Activated T-cell treated with anti-CD3 and anti-CD28 coated beads, Interleukin-2, amount 50 U/mL, for 4 hours (primary cell): ENCODE results near the gene SYNE4. TPM values are rescaled to one million over a fixed set of nuclear protein-coding genes. Genes with fewer than 3 reads are reported as not detected.

Experiments
- ATAC-seq, 2 donors: fragments of 200-7000 bp; cut with Tn5 transposase; one replicate each; pipeline ENCODE4 v1.10.0; 2021
- DNase-seq: peaks from one replicate; pipeline ENCODE4 v3.0.0-alpha.2; 2020
- H3K27me3 Mint-ChIP-seq: one replicate; pipeline ENCODE4 v1.8.0; 2021; ENCODE audit warnings: low read depth, mixed read lengths
- H3K36me3 Mint-ChIP-seq: one replicate; pipeline ENCODE4 v1.8.0; 2022; ENCODE audit warnings: mixed read lengths; ENCODE audit not compliant: insufficient read depth
- H3K4me1 Mint-ChIP-seq: one replicate; pipeline ENCODE4 v1.8.0; 2021; ENCODE audit warnings: low read depth, mixed read lengths
- H3K4me3 Mint-ChIP-seq: one replicate; pipeline ENCODE4 v1.8.0; 2021; ENCODE audit warnings: mild to moderate bottlenecking, moderate library complexity, mixed read lengths
- H3K9me3 Mint-ChIP-seq: one replicate; pipeline ENCODE4 v1.8.0; 2021; ENCODE audit warnings: mixed read lengths
- total RNA-seq, 3 donors: library from RNA; stranded (reverse); gene quantifications; one replicate each; pipeline ENCODE4 v1.2.1, GENCODE V29; 2021

SYNE4 gene
- total RNA-seq, 3 donors from 2014 or later: 0.92 to 1.4 (median 1.2) TPM

DNA sequence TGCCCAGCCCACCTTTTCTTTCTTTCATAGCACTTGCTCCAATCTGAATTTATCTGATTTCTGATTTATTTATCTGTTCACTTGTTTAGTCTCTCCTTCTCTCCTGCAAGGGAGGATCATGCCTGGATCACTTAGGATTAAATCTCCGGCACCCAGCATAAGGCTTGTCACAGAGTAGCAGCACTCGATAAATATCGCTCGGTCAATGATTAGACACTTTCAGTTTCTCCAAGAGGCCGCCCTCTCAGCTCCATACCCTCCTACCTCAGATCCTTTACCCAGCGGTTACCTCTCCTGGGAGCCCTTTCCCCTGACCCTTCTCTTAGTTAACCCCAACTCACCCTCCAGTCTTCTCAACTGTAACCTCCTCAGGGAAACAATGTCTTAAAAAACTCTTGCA is 22.7 kb upstream of the SYNE4 start:
- peaks cover 2% of the 10 kb centered on the region for H3K27me3 Mint-ChIP-seq
- ATAC-seq: no peak
- H3K4me1 Mint-ChIP-seq: peaks cover 16% of the 10 kb centered on the region
- no peak for DNase-seq
- H3K9me3 Mint-ChIP-seq: no peaks in the 10 kb centered on the region
- H3K4me3 Mint-ChIP-seq: no peak overlapping the region
- H3K36me3 Mint-ChIP-seq: peaks cover 14% of the 10 kb centered on the region

DNA sequence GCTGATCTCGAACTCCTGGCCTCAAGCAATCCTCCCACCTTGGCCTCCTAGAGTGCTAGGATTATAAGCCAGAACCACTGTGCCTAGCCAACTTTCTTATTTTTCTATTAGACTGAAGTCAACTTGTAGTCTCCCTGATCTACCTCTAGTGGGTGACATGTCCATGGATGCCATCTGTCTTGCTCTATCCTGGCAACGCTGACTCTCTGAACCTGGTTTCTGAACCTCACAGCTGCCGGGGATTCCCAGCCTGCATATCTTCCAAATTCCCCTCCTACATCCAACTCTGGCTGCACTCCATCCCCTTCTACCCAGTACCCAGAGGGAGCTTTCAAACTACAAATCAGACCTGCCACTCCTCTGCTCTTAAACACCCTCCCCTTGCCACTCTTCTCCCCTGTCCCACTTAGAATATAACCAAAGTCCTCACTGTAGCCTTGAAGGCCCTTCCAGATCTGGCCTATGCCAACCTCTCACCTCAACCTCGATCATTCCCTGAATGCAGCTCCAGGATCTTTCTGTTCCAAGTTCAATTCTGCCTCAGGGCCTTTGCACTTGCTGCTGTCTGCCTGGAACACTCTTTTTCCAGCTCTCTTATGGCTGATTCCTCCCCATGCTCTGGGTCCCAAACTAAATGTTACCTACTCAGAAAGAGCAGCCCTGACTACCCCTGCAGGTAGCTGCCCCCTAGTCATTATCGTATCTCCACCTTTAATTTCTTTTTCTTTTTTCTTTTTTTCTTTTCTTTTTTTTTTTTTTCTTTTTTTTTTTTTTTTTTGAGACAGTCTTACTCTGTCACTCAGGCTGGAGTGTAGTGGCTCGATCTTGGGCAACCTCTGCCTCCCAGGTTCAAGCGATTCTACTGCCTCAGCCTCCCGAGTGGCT is 21.9 kb upstream of the SYNE4 start:
- ATAC-seq (no peak), DNase-seq (no peak)
- H3K9me3 Mint-ChIP-seq: no peaks in the 10 kb centered on the region
- H3K36me3 Mint-ChIP-seq: peaks cover 13% of the 10 kb centered on the region
- H3K27me3 Mint-ChIP-seq: peaks cover 2% of the 10 kb centered on the region
- H3K4me3 Mint-ChIP-seq: no peak overlapping the region
- peaks cover 10% of the 10 kb centered on the region for H3K4me1 Mint-ChIP-seq

DNA sequence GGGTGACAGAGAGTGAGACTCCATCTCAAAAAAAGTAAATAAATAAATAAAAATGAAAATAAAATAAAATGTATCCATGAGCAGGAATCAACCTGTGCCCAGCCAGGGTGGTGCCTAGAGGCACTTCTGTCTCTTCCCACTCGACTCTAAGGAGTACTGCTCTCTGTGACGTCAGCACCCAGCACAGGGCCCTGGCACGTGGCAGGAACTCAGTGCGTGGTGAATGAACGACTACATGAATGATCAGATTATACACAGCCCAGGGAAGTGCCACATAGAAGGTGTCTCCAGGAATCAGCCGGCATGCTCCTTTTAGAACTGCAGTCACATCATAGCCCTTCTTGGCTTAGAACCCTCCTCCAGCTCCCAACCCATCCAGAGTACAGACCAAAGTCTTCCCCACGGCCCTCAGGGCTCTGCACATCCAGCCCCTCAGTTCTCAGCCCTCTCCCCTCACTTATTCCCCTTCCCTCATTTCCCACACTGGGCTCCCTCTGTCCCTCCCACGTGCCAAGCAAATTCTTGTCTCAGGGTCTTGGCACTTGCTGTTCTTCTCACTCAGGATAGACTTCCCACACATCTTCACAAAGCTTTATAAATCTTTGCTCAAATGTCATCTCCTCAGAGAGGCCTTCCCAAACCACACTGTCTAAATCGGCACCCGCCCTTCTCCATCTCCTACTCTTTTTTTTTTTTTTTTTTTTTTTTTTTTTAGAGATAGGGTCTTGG is 19.9 kb upstream of the SYNE4 start:
- peaks cover 2% of the 10 kb centered on the region for H3K4me1 Mint-ChIP-seq
- H3K27me3 Mint-ChIP-seq: peaks cover 2% of the 10 kb centered on the region
- no peak for ATAC-seq
- no peak for DNase-seq
- no peaks in the 10 kb centered on the region for H3K9me3 Mint-ChIP-seq
- H3K4me3 Mint-ChIP-seq: no peak overlapping the region
- H3K36me3 Mint-ChIP-seq: peaks cover 14% of the 10 kb centered on the region

DNA sequence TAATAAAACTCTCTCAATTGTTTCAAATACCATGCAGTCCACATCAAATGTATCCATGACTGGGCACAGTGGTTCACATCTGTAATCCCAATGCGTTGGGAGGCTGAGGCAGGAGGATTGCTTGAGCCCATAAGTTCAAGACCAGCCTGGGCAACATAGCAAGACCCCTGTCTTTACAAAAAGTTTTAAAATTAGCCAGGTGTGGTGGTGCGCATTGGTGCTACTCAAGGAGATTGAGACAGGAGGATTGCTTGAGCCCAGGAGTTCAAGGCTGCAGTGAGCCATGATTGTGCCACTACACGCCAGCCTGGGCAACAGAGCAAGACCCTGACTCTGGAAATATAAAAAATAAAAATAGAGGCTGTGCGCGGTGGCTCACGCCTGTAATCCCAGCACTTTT is 19.1 kb upstream of the SYNE4 start:
- Mint-ChIP-seq H3K4me3 (no peak overlapping the region), H3K4me1 (peaks cover 2% of the 10 kb centered on the region), H3K36me3 (peaks cover 19% of the 10 kb centered on the region), H3K27me3 (peaks cover 2% of the 10 kb centered on the region), H3K9me3 (no peaks in the 10 kb centered on the region)
- no peak for DNase-seq
- no peak for ATAC-seq

DNA sequence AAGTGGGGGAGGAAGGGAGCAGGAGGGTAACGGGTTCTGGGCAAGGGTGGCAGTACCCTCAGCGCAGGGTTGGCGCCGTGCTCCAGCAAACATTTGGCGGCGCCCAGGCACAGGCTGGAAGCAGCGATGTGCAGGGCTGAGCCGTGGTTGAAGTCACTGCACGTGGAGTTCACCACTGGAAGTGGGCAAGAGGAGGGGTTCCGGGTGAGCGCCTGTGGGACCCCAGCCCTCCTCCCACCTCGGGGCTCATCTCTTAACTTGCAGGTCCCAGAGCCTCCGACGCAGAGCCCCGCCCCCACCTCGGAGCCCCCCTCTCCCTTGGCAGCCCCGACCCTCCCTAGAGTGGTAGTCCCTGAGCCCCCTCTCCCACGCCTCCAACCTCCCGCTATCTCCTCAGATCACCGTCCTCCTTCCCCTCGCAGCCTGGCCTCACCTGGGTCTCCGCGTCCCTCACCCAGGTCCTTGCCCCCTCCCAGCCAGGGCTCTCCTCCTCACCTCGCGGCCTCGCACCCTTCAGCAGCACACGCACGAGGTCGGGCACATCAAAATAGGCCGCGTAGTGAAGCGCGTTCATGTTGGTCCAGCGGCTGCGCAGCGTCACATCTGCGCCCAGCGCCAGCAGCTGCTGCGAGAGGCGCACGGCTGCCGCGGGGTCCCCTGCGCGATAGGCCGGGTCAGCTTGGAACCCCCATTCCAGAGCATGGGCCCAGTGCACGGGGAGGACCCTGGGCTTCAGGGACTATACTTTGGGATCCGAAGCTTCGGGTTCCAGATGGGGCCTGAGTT is 17.7 kb upstream of the SYNE4 start:
- Mint-ChIP-seq H3K27me3 (no peaks in the 10 kb centered on the region), H3K4me3 (no peak overlapping the region), H3K9me3 (no peaks in the 10 kb centered on the region), H3K4me1 (no peaks in the 10 kb centered on the region), H3K36me3 (peaks cover 19% of the 10 kb centered on the region)
- DNase-seq (no peak), ATAC-seq (no peak)

DNA sequence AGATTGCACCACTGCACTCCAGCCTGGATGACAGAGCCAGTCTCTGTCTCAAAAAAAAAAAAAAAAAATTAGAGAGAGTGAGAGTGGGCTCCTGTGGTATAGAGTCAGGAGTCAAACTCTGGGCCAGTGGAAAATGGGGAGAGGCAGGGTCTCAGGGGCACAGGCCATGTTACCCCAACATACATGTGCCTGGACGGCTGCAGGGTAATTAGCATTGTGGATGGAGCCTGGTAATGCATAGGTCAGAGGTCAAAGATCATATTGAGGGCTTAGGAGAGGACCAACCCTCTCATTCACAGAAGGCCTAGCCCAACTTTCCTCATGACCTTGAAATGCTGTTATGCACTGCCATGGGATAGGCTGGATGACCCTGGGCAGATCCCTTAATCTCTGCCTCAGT is 16.9 kb upstream of the SYNE4 start:
- no peaks in the 10 kb centered on the region for H3K27me3 Mint-ChIP-seq
- no peak for ATAC-seq
- peaks cover 16% of the 10 kb centered on the region for H3K36me3 Mint-ChIP-seq

DNA sequence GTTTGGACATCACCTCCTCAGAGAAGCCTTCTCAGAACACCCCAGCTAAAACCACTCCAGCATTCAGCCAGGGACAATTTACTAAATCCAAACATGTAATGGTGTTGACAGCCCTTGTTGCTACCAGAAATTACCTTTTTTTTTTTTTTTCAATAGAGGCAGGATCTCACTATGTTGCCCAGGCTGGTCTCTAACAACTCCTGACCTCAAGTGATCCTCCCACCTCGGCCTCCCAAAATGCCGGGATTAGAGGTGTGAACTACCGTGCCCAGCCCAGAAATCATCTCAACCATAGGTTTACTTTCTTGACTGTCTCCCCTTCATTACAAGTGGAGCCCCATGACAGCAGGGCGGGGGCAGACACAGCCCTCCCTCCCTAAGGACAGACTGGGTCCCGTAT is 14.8 kb upstream of the SYNE4 start:
- no peak for DNase-seq
- no peaks in the 10 kb centered on the region for H3K9me3 Mint-ChIP-seq
- no peak for ATAC-seq
- H3K4me3 Mint-ChIP-seq: no peak overlapping the region
- H3K27me3 Mint-ChIP-seq: no peaks in the 10 kb centered on the region
- no peaks in the 10 kb centered on the region for H3K4me1 Mint-ChIP-seq
- peaks cover 12% of the 10 kb centered on the region for H3K36me3 Mint-ChIP-seq

More for the DNA sequence above, 16.9 kb upstream of the SYNE4 start:
- H3K4me3 Mint-ChIP-seq: no peak overlapping the region
- H3K4me1 Mint-ChIP-seq: no peaks in the 10 kb centered on the region
- no peak for DNase-seq
- no peaks in the 10 kb centered on the region for H3K9me3 Mint-ChIP-seq

DNA sequence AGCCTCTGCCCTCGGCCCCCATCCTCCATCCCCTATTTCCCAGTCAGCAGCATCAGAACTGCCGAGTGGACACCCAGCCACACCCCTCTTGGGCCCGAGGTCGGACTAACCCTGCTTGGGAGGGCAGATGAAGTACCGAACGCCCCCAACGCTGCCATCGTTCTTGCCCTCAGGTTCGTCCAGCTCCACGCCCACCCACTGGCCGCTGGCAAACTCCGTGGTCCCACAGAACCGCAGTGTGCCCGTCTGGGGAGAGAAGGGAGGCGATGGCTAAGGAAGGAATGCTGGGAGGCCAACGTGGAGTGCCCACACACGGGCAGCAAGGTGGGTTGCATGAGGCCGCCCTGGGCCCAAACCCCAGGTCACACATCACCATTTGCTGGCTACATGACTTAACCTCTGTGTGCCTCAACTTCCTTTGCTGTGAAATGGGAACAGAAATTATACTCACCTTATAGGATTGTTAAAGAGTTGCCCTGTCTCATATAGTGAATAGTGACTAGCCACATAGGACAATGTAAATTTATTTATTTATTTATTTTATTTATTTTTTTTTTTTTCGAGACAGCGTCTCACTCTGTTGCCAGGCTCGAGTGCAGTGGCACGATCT is 10.6 kb upstream of the SYNE4 start:
- H3K4me3 Mint-ChIP-seq: no peak overlapping the region
- peaks cover 12% of the 10 kb centered on the region for H3K36me3 Mint-ChIP-seq
- H3K9me3 Mint-ChIP-seq: no peaks in the 10 kb centered on the region
- H3K27me3 Mint-ChIP-seq: no peaks in the 10 kb centered on the region
- DNase-seq (no peak), ATAC-seq (no peak)
- peaks cover 13% of the 10 kb centered on the region for H3K4me1 Mint-ChIP-seq

DNA sequence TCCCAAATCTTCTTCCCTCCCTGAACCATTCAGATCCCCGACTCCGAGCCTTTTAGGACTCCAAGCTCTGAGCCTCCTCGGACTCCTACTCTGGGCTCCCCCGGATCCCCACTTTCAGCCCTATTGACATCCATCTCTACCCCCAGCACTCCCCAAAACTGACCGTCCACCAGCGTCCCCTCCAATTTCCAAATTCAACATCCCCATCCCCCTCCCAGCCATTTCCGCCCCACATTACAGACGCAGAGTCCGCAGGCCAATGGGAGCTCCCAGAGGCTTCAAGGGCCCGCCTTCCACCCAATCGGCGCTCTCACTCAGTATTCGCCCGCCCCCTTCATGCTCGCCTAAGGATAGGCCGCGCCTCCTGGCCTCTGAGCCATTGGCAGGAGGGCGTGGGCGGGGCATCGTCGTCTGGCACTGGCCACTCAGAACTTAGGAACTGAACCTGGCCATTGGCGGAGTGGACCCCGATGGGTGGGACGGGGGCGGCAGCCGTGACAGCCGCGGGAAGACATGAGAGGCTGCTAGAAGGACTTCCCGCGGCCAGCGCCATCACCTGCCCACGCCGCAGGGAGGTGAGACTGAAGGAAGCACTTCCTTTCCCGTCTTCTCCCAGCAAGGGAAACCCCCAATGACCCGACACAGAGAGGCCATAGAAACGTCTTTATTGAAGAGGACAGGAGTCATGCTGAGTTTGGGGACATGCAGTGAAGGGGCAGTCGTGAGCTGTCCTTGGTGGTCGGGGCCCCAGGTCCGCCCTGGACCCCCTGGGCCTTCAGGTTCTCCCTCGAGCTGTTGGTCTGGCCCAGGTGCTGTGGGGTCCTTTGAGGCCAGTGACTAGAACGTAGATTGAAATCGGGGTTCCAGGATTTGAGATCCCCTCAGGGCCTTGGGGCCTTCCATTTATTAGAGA is 5.7 kb upstream of the SYNE4 start, which contains the start of gene ALKBH6:
TSS of gene ALKBH6 (minus strand) at position 202 of the 913 bp plus-strand sequence. CDS start 816 bp downstream, outside the sequence.
- DNase-seq (peak; percentile 99), ATAC-seq (peak; percentile 98 to 99)
- peaks cover 37% of the 10 kb centered on the region for H3K4me1 Mint-ChIP-seq
- H3K36me3 Mint-ChIP-seq: no peaks in the 10 kb centered on the region
- H3K4me3 Mint-ChIP-seq: peak within 1 kb of the TSS; percentile 97
- H3K9me3 Mint-ChIP-seq: no peaks in the 10 kb centered on the region
- H3K27me3 Mint-ChIP-seq: no peaks in the 10 kb centered on the region

DNA sequence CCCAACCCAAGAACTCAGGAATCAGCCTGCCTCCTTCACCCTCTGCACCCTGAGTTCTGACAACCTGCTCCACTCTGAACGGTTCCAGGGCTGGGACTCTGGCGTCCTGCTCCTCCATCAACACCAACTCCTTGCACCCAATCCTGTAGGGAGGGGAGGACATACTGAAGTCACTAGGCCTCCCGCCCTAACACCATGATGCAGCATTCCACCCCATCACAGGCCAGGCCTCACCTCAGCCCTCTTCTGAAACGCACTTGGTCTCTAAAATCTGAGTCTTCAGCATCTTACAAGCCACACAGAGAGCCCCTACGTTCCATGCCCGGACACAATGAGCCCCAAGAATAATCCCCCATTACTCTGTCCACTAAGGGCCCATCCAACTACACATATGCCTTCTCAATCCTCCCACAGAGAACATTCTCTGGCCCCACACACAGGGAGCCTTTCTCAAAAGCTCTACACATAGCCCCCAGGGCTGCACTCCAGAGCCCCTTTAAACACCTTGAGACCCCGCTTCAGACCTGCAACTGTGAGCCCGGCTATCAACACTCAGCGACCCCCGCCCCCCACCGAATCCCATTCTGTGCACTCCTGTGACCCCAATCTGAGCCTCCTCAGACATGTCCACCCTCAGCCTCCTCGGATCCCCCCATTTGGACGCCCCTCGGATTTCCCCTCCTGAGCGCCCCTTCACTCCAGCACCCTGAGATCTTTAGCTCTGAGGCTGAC is 4.8 kb upstream of the SYNE4 start:
- Mint-ChIP-seq H3K27me3 (no peaks in the 10 kb centered on the region), H3K4me3 (peak overlapping the region; percentile 97), H3K36me3 (no peaks in the 10 kb centered on the region), H3K9me3 (no peaks in the 10 kb centered on the region), H3K4me1 (peaks cover 42% of the 10 kb centered on the region)
- no peak for ATAC-seq
- DNase-seq: no peak

DNA sequence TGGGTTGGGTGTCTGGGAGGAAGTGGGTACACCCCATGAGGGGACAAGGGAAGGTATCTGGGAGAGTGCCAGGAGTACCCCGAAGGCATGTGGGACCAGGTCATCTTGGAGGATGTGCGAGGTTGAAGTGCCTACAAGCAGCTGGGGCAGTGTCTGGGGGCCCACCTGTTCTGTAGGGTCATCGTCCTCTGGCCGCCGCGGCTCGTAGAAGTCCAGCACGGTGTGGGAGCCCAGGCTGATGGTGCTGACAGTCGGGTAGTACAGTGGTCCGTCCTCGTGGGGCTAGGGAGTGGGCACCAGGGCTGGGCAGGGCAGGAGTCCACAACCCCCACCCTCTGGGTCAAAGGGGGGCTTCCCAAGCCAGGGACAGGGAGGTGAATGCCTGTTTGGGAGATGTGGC is 1.8 kb upstream of the SYNE4 start:
- Mint-ChIP-seq H3K9me3 (no peaks in the 10 kb centered on the region), H3K4me1 (peaks cover 38% of the 10 kb centered on the region), H3K27me3 (no peaks in the 10 kb centered on the region), H3K4me3 (peak overlapping the region; percentile 38), H3K36me3 (no peaks in the 10 kb centered on the region)
- ATAC-seq (no peak), DNase-seq (no peak)

DNA sequence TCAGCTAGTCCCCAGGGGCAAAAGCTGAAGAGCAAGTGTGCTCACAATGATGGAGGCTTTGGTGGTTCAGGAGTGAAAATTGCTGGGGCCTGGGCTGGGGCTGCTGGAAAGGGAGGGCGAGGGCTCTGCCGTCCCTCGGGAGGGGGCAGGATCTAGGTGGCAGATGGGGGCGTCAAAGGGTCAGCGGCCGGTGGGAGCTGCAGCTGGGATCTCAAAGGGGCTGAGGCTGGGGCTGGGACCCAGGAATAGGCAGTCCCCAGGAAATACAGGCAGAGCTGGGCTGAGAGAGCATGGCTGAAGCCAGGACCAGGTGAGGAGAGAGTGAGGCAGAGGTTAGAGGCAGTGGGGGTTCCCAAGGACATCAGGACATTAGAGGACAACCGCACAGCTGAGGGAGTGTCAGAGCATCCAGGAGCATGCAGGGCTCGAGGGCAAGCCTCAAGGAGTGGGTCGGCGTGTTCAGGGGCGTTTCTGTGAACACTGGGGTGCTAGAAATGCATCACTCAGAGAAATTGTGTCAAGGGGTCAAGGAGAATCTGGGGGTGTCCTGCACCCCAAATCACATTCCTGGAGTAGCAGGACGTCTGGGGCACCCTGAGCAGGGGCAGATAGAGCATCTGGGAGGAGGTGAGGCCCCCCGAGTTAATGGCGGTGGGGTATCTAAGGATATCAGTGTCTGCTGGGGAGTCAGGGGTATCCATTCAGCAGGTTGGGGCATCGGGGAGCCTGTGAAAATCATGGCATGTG is 1.2 kb upstream of the SYNE4 start:
- no peaks in the 10 kb centered on the region for H3K9me3 Mint-ChIP-seq
- no peak for DNase-seq
- no peak for ATAC-seq
- H3K4me1 Mint-ChIP-seq: peaks cover 34% of the 10 kb centered on the region
- no peaks in the 10 kb centered on the region for H3K27me3 Mint-ChIP-seq
- H3K4me3 Mint-ChIP-seq: peak overlapping the region; percentile 45
- H3K36me3 Mint-ChIP-seq: no peaks in the 10 kb centered on the region
